ENCODE results near the gene C16orf96. TPM values are rescaled to one million over a fixed set of nuclear protein-coding genes. Genes with fewer than 3 reads are reported as not detected.

Gene C16orf96
- total RNA-seq, 2 donors from 2014 or later = 0.11 TPM; not detected in 1

DNA sequence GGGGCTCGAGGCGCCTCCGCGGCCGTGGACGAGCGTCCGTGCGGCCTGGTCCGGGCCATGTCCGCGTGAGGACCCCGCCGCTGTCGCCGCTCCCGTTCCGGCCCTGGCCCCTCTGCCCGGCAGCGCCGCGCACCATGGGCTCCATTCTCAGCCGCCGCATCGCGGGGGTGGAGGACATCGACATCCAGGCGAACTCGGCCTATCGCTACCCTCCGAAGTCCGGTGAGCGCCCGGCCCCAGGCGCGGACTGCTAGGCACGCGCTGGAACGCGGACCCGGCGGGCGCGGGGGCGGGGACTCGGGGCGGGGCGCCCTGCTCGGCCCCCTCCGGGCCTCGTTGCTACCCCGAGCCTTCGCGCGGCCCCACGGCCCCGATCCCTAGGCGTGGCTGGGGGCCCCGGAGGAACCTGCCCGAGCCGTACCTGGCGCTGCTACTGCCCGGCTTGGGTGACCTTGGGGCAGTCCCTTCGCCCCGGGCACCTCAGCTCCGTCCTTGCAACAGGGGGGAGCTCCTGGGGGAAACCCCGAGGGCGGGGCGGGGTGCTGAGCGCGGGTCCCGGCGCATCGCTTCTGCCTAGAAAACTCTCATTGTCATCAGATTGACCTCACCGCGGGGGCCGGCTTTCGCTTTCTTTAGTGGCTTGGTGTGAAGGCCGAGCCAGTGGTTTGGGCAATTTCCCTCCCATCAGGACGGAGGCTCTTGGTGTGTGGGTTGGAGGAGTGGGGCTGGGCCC is 68.9 kb downstream of the C16orf96 start:
- peak; percentile 40 for ATAC-seq
- intact Hi-C loops (cut with DNase I, micrococcal nuclease) = no loop called here
- peak; percentile 71 to 82 for DNase-seq

DNA sequence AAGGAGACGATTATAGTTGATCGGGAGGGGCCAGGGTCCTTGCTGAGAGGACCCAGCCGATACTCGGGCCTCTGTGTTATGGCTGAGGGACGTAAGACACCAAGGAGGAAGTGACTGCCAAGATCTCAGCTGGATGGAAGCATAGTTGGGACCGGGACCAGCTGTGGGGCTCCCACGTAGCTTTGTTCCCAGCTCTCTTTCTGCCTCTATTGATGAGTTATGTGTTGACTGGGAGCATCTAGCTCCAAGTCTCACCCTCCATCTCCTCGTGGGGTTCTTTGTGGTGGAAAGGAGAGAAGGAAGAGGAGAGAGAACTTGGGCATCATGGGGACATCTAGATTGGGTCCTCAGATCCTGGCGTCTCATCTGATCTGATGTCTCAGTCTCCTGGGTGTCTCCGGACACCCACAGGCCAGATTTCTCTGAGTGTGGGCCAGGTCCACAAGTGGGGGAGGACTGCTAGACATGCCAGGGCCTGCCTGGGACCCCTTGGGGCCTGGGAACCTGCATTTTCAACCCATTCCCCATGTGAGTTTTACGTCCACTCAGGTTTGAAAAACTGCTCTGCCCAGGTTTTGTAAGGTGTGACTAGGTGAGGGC is 69.5 kb downstream of the C16orf96 start:
- ATAC-seq = peak; percentile 32
- no peak for DNase-seq
- intact Hi-C loops (cut with DNase I, micrococcal nuclease) = no loop called here

DNA sequence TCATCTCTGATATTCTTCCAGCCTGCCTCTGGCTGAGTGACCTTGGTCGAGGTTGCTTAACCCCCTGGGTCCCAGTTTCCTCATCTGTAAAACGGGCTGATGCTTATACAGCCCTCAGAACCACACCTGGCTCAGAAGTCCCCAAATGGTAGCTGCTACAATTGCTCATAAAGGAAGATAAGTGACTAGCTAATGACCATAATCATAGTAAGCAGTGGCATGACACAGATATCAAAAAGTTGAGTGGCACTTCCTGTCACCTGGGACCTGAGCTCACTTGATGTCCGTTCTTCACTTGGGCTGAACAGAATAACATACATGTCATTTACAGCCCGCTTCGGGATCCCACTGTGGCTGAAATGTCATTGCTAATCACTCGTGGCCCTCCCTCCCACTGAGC is 70.3 kb downstream of the C16orf96 start:
- ATAC-seq = no peak
- intact Hi-C loops (cut with DNase I, micrococcal nuclease) = no loop called here
- no peak for DNase-seq

DNA sequence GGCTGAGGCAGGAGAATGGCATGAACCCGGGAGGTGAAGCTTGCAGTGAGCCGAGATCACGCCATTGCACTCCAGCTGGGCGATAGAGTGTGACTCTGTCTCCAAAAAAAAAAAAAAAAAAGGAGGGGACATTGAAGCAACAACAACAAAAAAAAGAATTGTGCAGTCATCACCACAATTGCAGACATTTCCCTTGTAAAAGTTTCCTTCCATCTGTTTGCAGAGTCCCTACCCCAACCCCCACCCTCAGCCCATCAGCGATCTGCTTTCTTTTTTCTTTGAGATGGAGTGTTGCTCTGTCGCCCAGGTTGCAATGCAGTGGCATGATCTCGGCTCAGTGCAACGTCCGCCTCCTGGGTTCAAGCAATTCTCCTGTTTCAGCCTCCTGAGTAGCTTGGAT is 72.1 kb downstream of the C16orf96 start:
- DNase-seq (no peak), ATAC-seq (no peak)
- intact Hi-C loops (cut with DNase I, micrococcal nuclease) = no loop called here

DNA sequence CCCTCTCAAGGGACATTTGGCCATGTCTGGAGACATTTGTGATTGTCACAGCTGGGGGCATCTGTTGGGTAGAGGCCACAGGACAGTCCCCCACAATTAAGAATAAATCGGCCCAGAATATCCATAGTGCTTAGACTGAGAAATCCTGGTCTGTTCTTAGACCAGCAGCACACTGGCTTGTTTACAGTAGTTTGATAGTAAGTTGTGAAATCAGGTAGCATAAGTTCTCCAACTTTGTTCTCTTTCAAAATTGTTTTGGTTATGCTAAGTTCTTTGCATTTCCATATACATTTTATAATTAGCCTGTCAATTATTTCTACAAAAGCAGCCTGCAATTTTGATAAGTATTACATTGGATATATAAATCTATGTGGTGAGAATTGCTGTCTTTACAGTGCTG is 75.3 kb downstream of the C16orf96 start:
- DNase-seq (no peak), ATAC-seq (no peak)
- intact Hi-C loops (cut with DNase I, micrococcal nuclease) = no loop called here

DNA sequence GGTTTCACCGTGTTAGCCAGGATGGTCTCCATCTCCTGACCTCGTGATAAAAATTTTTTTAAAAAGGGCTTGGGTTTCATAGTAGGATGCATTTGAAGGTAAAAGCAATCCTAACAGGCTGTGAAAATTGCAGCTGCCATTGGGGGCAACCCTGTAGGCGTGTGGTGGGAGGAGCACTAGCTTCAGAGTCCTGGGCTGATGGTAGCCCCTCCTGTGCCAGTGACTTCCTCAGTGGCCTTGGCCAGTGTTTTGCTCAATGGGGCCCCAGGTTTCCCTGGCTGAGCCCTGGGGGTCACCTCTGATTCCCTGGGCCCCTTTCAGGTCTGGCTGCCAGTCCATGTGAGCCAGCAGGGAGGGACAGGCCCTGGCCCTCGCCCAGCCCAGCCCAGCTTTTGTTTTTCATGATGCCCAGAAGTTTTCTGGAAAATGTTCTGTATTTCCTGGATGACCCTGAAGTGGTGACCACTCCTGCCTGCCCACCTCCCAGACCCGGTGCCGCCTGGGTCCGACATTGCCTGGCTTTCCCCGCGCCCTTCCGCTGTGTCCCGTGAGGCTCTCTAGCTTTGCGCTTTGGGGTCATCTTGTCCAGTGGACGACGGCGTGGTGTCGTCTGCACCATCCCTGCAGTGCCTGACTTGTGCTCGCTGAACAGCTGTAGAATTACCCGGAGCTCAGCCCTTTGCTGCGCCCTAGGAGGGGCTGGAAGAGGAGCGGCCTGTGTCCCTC is 77.9 kb downstream of the C16orf96 start:
- ATAC-seq = no peak
- DNase-seq = no peak
- intact Hi-C loops (cut with DNase I, micrococcal nuclease) = no loop called here

DNA sequence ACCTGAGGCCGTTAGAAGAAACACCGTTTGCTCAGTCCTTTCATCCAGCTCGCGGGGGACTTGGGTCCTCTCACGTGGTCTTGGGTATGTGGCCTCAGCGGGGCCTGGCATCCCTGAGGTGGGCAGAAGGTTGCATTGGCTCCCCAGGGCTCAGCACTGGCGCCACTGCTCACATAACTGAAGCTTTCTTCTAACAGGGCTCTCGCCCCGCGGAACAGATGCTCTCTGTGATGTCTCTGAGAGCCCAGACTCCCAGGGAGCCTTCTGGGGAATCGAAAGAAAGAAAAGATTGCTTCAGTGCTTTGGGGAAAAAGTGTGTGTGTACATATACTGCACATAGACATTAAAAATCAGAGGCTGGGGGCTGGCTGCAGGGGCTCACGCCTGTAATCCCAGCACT is 78.6 kb downstream of the C16orf96 start:
- DNase-seq (no peak), ATAC-seq (no peak)
- intact Hi-C loops (cut with DNase I, micrococcal nuclease) = no loop called here

DNA sequence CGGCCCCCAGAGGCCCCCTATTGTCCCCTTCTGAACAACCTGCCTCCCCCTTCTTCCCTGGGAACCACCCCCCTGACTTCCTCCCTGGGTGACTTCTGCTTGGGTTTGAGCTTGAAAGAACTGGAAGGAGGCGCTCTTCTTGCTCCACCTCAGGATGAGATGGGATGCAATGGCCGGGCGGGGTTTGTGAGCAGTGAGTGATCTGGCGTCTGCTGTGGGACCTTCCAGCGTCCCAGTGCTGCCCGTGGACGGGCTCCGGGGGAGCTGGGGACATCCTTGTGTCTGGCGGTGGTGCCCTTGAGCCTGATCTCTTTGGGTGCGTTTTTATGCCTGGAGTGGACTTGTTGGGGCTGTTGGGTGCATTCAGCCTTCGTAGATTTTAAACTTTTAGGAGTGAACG is 80.1 kb downstream of the C16orf96 start:
- ATAC-seq (no peak), DNase-seq (no peak)
- intact Hi-C loops (cut with DNase I, micrococcal nuclease) = no loop called here

DNA sequence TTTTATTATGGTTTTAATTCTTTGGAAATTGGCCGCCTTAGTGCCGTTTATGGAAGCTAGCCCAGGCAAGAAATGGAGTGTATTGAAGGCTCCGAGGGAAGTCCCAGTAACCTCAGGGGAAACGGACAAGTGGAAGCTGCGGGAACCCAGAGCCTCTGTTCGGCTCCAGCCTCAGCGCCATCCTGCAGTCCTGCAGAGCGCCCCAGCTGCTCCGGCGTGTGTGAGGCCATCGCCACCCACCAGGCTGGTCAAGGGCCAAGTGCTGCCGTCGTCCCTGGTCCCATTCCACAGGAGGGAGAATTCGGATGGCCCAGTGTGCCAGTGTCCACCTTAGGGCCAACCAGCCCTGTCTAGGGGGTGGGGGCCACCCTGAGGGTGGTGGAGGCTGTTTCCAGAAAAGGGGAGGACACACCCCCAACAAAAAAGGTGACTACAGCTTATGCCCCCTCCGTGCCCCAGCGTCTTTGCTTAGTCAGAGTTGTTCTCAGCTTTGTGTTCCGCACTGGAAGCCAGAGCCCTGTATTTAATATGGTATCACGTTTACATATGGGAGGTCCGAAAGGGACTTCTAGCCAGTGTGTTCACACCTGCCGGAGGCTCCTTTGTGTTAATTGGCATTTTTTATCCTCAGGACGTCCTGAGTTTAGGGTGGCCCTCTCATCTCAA is 81.5 kb downstream of the C16orf96 start:
- DNase-seq (no peak), ATAC-seq (no peak)
- intact Hi-C loops (cut with DNase I, micrococcal nuclease) = no loop called here

DNA sequence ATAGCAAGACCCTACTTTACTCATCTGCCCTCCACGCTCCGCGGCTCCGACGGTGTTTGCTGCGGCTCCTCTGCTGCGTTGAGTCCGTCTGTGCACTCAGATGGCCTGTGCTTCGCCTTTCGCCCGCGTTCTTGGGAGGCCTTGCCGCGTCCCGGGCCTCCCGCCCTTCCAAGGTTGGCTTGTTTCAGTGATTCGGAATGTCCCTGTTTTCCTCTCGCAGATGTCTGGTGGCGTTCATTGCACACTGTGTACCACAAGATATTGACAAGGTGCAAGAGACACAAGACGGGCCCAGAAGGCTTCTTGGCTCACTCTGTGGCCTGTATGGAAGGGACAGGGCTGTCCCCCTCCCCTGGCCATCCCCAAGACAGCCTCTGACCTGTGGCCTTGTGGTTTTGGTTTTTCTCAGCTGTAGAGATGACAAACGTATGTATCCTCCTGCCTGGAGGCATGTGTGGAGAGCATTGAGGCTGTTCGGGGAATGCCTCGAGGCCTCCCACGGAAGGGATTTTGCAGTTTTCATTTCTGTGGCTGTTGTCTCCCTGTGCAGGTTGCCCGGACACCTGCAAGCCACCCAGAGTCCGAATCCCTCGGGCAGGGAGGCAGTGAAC is 83.9 kb downstream of the C16orf96 start:
- ATAC-seq = peak; percentile 5
- intact Hi-C loops (cut with DNase I, micrococcal nuclease) = no loop called here
- no peak for DNase-seq

DNA sequence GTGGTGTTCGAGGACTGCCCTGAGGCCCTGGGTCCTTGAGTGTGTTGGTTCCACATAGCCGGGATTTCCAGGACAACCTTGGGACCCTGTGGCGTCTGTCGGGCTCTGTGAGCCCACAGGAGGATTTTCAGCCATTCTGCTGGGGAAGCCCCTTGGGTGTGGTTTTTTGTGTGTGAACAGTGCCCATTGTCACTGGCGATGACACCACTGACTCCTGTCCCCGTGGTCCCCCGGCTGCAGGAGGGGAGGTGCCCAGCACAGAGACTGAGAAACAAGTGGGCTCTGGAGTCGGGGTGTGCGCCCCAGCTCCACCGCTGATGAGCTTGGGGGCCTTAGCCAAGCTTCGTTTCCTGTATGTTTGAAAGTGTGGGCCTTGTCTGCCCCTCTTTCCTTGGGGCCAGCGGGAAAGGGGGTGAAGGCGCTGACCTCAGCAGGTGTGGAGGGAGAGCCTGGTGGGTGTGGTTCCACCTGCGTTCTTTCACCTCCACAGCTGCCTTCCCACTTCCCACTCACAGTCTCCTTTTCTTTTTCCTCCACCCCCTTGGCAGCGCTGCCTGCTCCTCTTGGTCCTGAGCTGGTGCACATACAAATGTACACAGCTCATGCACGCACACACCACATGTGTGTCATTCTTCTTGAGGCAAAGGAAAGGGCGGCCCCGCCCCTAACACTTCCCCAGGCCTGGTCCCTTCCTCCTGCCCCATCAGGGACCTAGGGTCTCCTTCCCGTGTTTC is 84.6 kb downstream of the C16orf96 start:
- intact Hi-C loops (cut with DNase I, micrococcal nuclease) = no loop called here
- peak; percentile 64 for ATAC-seq
- no peak for DNase-seq

DNA sequence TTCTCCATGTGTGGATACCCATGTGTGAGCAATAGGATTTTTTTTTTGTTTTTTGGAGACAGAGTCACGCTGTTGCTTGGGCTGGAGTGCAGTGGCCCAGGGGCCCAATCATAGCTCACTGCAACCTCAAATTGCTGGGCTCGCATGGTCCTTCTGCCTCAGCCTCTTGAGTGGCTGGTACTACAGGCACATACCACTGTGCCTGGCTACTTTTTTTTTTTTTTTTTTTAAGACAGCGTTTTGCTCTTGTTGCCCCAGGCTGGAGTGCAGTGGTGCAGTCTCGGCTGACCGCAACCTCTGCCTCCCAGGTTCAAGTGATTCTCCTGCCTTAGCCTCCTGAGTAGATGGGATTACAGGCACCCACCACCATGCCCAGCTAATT is 85.2 kb downstream of the C16orf96 start:
- no peak for DNase-seq
- ATAC-seq = no peak
- intact Hi-C loops (cut with DNase I, micrococcal nuclease) = no loop called here

DNA sequence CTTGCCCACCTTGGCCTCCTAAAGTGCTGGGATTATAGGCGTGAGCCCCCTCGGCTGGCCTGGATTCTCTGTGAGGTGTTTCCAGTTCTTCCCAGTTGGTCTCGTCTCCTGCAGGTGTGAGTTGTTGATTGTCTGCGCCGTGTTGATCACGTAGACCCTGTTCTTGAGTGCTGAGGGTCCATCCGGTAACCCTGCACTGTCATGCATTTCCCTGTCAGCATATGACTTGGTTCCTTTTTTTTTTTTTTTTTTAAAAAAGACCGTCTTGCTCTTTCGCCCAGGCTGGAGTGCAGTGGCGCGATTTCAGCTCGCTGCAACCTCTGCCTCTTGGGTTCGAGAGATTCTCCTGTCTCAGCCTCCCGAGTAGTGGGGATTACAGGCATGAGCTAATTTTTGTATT is 85.8 kb downstream of the C16orf96 start:
- DNase-seq (no peak), ATAC-seq (no peak)
- intact Hi-C loops (cut with DNase I, micrococcal nuclease) = no loop called here

DNA sequence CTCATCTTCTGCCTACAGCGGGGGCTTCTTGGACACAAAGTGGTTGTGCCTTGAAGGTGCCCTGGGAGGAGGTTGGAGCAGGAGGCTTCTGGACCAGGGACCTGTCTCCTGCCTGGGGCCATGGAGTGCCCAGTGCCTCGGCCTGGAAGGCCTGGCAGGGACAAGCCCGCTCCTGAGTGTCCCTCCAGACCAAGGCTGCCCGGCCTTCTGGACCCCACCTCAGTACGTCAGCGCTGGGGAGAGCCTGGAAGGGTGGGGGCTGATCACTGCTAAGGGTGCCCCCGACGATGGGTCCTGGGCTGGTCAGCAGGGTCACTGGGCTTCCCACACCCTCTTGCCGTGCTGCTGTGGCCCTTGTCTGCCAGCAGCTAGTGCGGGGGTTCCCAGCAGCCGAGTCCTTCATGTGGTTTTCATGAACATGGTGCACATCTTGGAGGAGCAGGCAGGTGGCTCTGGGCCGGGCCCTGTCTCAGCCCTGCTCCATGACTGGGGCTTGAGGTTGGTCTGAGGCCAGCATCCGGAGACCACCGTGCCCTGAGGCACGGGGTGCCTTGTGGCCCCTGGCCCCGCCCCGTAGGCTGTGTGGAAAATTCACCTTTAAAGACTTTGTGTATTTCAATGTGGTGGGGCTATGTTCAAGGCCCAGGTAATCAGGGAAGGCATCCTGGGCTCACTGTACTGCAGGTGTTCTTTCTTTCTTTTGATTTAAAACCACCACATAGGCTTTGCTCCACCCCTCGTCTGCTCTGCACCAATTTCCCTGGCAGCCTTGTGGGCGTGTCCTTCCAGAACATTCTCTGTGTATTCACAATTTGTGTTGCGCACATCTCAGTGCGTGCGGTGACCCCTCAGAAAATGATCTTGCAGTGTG is 90.9 kb downstream of the C16orf96 start:
- no peak for ATAC-seq
- DNase-seq = no peak
- intact Hi-C loops (cut with DNase I, micrococcal nuclease) = no loop called here

DNA sequence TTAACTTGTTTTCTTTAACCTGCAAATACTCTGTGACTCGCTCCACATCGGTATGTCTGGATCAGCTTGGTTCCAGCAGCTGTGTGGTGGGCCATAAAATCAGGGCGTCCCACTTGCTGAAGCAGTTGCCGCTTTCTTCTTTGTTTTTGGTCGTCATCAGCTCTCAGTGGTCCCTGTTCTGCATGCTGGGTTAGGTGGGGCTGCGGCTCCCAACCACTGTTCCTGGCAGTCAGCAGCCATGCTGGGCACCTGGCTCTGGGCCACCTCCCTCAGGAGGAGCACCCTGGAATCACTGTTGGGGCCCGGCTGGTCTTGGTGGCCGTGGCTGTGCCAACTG is 91.5 kb downstream of the C16orf96 start:
- no peak for ATAC-seq
- DNase-seq = no peak
- intact Hi-C loops (cut with DNase I, micrococcal nuclease) = no loop called here

DNA sequence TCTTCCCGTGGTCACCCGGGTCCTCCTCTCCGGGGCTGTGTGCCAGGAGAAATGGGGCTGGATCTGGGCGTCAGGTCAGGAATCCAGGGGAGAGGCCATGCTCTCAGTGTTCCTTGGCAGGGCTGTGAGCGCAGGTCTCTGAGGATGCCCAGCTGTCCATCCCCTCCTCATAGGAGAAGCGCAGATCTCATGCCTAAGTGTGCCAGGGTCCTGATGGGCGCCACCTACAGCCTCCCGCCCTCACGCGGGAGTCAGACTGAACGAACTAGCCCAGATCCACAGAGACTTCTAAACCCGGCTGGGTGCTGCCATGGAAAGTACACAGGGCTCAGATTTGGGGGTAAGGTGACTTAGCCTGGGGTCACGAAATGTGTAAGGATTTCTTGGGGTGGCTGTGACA is 92.8 kb downstream of the C16orf96 start:
- no peak for ATAC-seq
- DNase-seq = no peak
- intact Hi-C loops (cut with DNase I, micrococcal nuclease) = no loop called here

DNA sequence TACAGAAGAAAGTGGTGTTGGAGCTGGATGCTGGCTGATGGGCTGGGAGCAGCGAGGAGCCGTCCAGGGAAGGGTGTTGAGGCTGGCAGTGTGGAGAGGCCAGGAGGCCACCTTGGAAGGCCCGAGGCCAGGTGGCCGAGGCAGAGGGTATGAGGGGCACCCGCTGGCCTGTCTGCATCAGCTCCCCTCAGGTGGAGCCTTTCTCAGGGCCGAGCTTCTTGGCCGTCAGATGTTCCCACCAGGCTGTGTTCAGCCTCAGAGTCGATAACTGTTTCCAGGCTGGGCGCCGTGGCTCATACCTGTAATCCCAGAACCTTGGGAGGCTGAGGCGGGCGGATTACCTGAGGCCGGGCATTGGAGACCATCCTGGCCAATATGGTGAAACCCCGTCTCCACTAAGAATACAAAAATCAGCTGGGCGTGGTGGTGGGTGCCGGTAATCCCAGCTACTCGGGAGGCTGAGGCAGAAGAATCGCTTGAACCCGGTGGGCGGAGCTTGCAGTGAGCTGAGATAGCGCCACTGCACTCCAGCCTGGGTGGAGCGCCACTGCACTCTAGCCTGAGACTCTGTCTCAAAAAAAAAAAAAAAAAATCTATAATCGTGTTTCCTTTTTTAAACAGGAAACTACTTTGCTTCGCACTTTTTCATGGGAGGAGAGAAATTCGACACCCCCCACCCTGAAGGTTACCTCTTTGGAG is 93.8 kb downstream of the C16orf96 start:
- DNase-seq (no peak), ATAC-seq (no peak)
- intact Hi-C loops (cut with DNase I, micrococcal nuclease) = no loop called here
